Small intestine (tissue), 7 donors: Measurements from ENCODE around the gene SLC12A7. TPM values are rescaled to one million over a fixed set of nuclear protein-coding genes. Genes with fewer than 3 reads are reported as not detected.
"Not testable (repeated sequence)": the region's sequence is repeated elsewhere in the genome, so short reads cannot be mapped to it uniquely, and the experiment has no call there.

Source experiments
- DNase-seq, 2 donors: peaks; one replicate each; pipeline versions ENCODE4 v3.0.0 to v3.0.0-alpha.2; 2013
- FAIRE-seq: peaks from 2 replicates; lab custom pipeline; 2012; peaks lifted over from hg19 to GRCh38; lab: Jason Lieb, UNC
- H3K27ac ChIP-seq, 3 donors: one replicate each; pipeline ENCODE4 v1.5.1; 2013; ENCODE audit warnings: low read length in 2 of 3, mild to moderate bottlenecking in 2 of 3, control low read depth in 1 of 3, inconsistent platforms in 1 of 3, low read depth in 1 of 3, moderate library complexity in 1 of 3
- H3K27me3 ChIP-seq, 3 donors: one replicate each; pipeline ENCODE4 v1.6.1; 2013; ENCODE audit warnings: low read length in 3 of 3, inconsistent platforms in 1 of 3; ENCODE audit not compliant: control insufficient read depth in 3 of 3, insufficient read depth in 3 of 3
- H3K36me3 ChIP-seq, 3 donors: one replicate each; pipeline ENCODE4 v1.6.1; 2013; ENCODE audit warnings: low read length in 3 of 3, inconsistent platforms in 1 of 3, low read depth in 1 of 3, mild to moderate bottlenecking in 1 of 3, moderate library complexity in 1 of 3; ENCODE audit not compliant: control insufficient read depth in 3 of 3, insufficient read depth in 2 of 3
- H3K4me1 ChIP-seq, 3 donors: one replicate each; pipeline ENCODE4 v1.6.1; 2013; ENCODE audit warnings: low read length in 2 of 3, inconsistent platforms in 1 of 3, low read depth in 1 of 3, mild to moderate bottlenecking in 1 of 3, moderate library complexity in 1 of 3; ENCODE audit not compliant: control insufficient read depth in 3 of 3, insufficient read depth in 2 of 3
- H3K4me3 ChIP-seq, 3 donors: one replicate each; pipeline ENCODE4 v1.5.1; 2013; ENCODE audit warnings: low read length in 3 of 3, control low read depth in 1 of 3, inconsistent platforms in 1 of 3, low read depth in 1 of 3, mild to moderate bottlenecking in 1 of 3, moderate library complexity in 1 of 3
- H3K9me3 ChIP-seq, 2 donors: one replicate each; pipeline ENCODE4 v1.6.1; 2013; ENCODE audit warnings: low read depth in 1 of 2, low read length in 1 of 2; ENCODE audit not compliant: control insufficient read depth in 2 of 2, insufficient read depth in 1 of 2
- WGBS, 3 donors: extraction: QIAGEN DNeasy Blood & Tissue Kit; methylation state at CpG; one replicate each; pipeline ENCODE4 v1.1.7; 2013; 5-methylcytosine and 5-hydroxymethylcytosine counted together
- polyA plus RNA-seq, 4 donors: library from polyadenylated mRNA; stranded (reverse) in 3 of 4; unstranded in 1 of 4; fragments of 200-250 nt in 3 of 4; fragments of 120-200 nt in 1 of 4; gene quantifications; one replicate each; pipeline versions ENCODE4 v1.2.1 to v1.2.3, GENCODE V29; 2013
- donor health status: healthy with polysubstance abuse.
- donor health status: control.
- donor health status: control.
- donor health status: Bipolar disorder and iron deficiency.
- donor health status: healthy.

Gene SLC12A7
- polyA plus RNA-seq, 4 donors, result 32.7 to 79.9 (median 44.5) TPM

DNA sequence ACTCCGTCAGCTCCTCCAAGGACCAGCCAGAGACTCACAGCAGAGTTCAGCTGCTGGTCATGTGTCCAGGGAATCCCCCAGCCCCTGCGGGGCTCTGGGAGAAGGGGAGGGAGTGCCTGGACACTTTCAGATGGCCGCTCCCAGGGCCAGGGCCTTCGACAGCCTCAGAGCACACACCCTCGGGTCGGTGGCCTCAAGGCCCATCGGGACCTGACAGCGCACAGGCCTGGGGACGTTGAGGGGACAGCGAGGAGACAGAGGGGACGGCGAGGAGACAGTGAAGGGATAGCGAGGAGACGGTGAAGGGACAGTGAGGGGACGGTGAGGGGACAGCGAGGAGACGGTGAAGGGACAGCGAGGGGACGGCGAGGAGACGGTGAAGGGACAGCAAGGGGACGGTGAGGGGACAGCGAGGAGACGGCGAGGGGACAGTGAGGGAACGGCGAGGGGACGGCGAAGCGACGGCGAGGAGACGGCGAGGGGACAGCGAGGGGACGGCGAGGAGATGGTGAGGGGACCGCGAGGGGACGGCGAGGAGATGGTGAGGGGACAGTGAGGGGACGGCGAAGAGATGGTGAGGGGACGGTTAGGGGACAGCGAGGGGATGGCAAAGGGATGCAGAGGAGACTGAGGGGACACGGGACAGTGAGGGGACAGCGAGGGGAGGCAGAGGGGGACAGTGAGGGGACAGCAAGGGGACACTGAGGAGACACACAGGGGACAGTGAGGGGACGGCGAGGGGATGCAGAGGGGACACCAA is 47.3 kb downstream of the SLC12A7 start:
- no peaks in the 10 kb centered on the region for H3K9me3 ChIP-seq
- H3K27me3 ChIP-seq, result no peaks in the 10 kb centered on the region
- H3K4me1 ChIP-seq, result no peaks in the 10 kb centered on the region
- no peak overlapping the region for H3K27ac ChIP-seq
- DNase-seq, result no peak
- no peak for FAIRE-seq
- peaks cover 17 to 91% (median 29%) of the 10 kb centered on the region in 3 donors for H3K36me3 ChIP-seq
- 90 to 91% (median 91%) methylated on average over 49 of the region's 49 CpGs for WGBS, 3 donors
- H3K4me3 ChIP-seq, result no peak overlapping the region

- no peak for FAIRE-seq
Measured at GRCh38 chr5:1063661-1064382, 48.0 kb downstream of the SLC12A7 start.

GRCh38 chr5:1062761-1063568 is 48.9 kb downstream of the SLC12A7 start:
- Histone ChIP-seq H3K36me3 (peaks cover 17 to 93% (median 30%) of the 10 kb centered on the region in 3 donors), H3K9me3 (no peaks in the 10 kb centered on the region), H3K27me3 (no peaks in the 10 kb centered on the region), H3K27ac (no peak overlapping the region), H3K4me1 (no peaks in the 10 kb centered on the region), H3K4me3 (no peak overlapping the region)
- DNase-seq, result no peak
- WGBS, 3 donors, result 92 to 95% (median 93%) methylated on average over 35 to 36 of the region's 36 CpGs
- FAIRE-seq, result no peak

More at GRCh38 chr5:1063661-1064382, 48.0 kb downstream of the SLC12A7 start:
- 89 to 95% (median 92%) methylated on average over 53 to 56 of the region's 56 CpGs for WGBS, 3 donors
- Histone ChIP-seq H3K36me3 (peaks cover 17 to 91% (median 28%) of the 10 kb centered on the region in 3 donors), H3K4me1 (no peaks in the 10 kb centered on the region), H3K9me3 (no peaks in the 10 kb centered on the region), H3K4me3 (no peak overlapping the region), H3K27ac (no peak overlapping the region), H3K27me3 (no peaks in the 10 kb centered on the region)
- no peak for DNase-seq

- FAIRE-seq (no peak), DNase-seq (no peak)
- H3K4me1 ChIP-seq, result no peaks in the 10 kb centered on the region
- no peak overlapping the region for H3K27ac ChIP-seq
- H3K27me3 ChIP-seq, result no peaks in the 10 kb centered on the region
- no peak overlapping the region for H3K4me3 ChIP-seq
- no peaks in the 10 kb centered on the region for H3K9me3 ChIP-seq
- H3K36me3 ChIP-seq, result peaks cover 24 to 93% (median 36%) of the 10 kb centered on the region in 3 donors
- 76 to 85% (median 82%) methylated on average over 9 to 10 of the region's 10 CpGs for WGBS, 3 donors
Measured at GRCh38 chr5:1061916-1062315, 49.9 kb downstream of the SLC12A7 start.

GRCh38 chr5:1061292-1061691 is 50.6 kb downstream of the SLC12A7 start:
- H3K36me3 ChIP-seq, result peaks cover 24 to 93% (median 39%) of the 10 kb centered on the region in 3 donors
- 91 to 94% (median 93%) methylated on average over 9 to 34 of the region's 43 CpGs for WGBS, 3 donors
- not testable (repeated sequence) for H3K4me1 ChIP-seq, DNase-seq, H3K9me3 ChIP-seq, H3K4me3 ChIP-seq, H3K27me3 ChIP-seq, H3K27ac ChIP-seq, FAIRE-seq

GRCh38 chr5:1060535-1060981 is 51.3 kb downstream of the SLC12A7 start:
- Histone ChIP-seq H3K4me3 (no peak overlapping the region), H3K27ac (no peak overlapping the region), H3K36me3 (peaks cover 24 to 93% (median 44%) of the 10 kb centered on the region in 3 donors), H3K4me1 (no peaks in the 10 kb centered on the region), H3K9me3 (no peaks in the 10 kb centered on the region), H3K27me3 (no peaks in the 10 kb centered on the region)
- WGBS, 3 donors, result 81 to 88% (median 83%) methylated on average over 23 to 24 of the region's 24 CpGs
- FAIRE-seq, result no peak
- no peak for DNase-seq

GRCh38 chr5:1059884-1060263 is 52.0 kb downstream of the SLC12A7 start:
- H3K4me3 ChIP-seq, result no peak overlapping the region
- no peaks in the 10 kb centered on the region for H3K4me1 ChIP-seq
- no peak overlapping the region for H3K27ac ChIP-seq
- 85 to 87% (median 86%) methylated on average over 17 of the region's 17 CpGs for WGBS, 3 donors
- no peaks in the 10 kb centered on the region for H3K27me3 ChIP-seq
- DNase-seq (no peak), FAIRE-seq (no peak)
- H3K9me3 ChIP-seq, result no peaks in the 10 kb centered on the region
- peaks cover 24 to 93% (median 44%) of the 10 kb centered on the region in 3 donors for H3K36me3 ChIP-seq
